Activated CD8-positive, alpha-beta memory T cell treated with anti-CD3 and anti-CD28 coated beads for 24 hours (primary cell): Measurements from ENCODE around the gene SSUH2.
"Not testable (repeated sequence)": the region's sequence is repeated elsewhere in the genome, so short reads cannot be mapped to it uniquely, and the experiment has no call there.

Source experiments
- DNase-seq: peaks from one replicate; pipeline ENCODE4 v3.0.0-alpha.2; 2020

The SSUH2 gene

DNA sequence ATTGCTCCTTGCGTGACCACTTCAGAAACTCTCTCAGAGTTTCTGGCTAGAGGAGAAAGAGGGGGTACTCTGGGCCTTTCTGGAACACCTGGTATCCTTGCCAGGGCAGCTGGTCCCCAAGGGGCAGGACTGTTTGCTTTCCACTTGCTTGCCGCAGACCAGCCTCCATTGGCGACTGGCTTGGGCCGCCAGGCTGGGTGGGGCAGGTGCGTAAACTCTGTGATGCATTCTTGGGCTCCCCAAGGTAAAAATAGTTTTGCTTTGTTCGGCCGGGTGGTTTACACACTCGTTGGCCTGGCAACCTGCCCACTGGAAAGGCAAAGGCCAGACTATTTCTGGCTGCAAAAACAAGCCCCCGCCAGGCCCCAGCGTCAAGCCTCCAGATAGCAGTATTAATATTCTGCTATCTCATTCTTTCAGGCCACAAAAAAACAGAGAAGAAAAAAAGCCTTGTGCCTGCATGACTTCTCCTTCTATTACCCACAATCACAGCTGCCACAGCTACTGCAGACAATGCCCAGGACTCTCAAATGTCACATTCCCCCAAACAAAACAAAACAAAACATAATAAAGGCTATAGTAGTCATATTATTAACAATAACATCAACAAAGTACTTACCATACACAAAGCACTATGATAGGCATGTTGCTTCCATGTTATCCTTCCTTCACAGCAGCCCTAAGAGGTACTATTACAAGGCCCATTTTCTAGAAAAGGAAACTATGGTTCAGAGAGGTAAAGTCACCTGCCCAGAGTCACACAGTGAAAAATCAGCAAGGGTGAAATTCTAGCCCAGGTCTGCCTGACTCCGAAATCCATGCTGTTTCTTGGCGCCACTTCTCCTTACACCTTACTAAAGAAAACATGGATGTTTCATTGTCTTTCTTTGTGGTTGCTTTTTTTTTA, 14.0 kb upstream of the SSUH2 start:
- DNase-seq: no peak

- DNase-seq: no peak
Observed at GRCh38 chr3:8657804-8658305, 13.3 kb upstream of the SSUH2 start.

- DNase-seq: no peak
Observed at GRCh38 chr3:8656240-8656639, 11.6 kb upstream of the SSUH2 start.

DNA sequence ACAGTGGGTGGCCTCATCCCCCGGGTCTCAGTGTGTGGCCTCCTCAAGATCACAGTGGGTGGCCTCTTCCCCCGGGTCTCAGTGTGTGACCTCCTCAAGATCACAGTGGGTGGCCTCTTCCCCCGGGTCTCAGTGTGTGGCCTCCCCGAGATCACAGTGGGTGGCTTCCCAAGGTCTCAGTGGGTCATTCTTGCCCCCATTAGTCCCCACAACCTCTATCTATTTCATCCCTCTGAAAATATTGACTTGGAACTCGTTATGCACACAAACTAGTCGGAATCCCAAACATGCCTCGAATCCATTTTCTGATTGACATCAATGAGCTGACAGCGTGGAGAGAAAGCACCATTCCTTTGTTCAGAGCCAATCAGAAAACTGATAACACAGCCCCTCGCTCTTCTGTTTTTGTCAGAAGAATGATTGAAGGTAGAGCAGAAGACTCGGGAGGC, 10.8 kb upstream of the SSUH2 start:
- DNase-seq: no peak

- not testable (repeated sequence) for DNase-seq
Observed at GRCh38 chr3:8654572-8655329, 10.2 kb upstream of the SSUH2 start.

DNA sequence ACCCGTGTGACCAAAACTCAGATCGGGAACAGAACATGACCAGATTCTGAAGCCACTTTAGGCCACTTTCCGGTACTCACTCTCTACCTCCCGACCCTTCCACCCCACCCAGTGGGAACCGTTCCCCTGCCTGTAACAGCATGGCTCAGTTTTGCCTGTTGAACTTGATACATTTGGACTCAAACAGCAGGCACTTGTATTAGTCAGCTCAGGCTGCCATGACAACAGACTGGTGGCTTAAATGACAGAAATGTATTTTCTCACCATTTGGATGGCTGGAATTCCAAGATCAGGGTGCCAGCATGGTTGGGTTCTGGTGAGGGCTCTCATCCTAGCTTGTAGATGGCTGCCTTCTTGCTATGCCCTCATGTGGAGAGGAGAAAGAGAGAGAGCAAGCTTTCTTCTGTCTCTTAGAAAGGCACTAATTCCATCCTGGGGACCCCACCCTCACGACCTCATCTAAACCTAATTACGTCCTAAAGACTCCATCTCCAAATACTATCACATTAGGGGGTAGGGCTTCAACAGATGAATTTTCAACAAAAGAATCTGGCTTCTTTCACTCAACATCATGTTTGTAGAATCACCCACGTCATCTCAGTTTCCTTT, 9.3 kb upstream of the SSUH2 start:
- no peak for DNase-seq

DNA sequence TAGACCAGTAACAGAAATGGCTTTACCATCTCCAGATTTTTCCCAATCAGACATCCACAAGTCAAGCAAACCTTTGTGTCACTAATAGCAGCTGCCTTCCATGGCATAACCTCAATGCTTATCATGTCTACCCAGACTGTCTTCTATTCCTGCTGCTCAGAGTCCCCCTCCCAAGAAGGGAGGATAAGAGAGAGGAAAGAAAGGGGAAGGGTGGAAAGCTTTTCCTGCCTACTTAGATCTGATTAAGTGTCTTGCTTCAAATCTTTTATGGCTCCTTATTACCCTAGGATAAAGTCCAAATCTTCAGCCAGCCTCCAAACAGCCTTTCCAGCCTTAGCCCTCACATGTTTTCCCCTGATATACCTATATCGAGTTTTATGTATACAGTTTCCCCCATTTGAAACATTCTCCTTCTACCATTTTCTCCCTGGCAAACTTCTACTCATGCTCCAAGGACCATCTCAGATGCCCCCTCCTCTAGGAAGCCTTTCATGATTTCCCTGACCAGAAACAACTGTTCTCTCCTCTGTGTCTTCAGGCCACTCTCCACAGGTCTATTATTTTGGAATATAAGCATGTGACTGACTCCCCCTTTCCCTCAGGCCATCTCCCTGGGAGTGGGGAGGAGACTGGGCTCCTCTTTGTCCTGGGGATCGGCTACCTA, 7.9 kb upstream of the SSUH2 start:
- DNase-seq: no peak

DNA sequence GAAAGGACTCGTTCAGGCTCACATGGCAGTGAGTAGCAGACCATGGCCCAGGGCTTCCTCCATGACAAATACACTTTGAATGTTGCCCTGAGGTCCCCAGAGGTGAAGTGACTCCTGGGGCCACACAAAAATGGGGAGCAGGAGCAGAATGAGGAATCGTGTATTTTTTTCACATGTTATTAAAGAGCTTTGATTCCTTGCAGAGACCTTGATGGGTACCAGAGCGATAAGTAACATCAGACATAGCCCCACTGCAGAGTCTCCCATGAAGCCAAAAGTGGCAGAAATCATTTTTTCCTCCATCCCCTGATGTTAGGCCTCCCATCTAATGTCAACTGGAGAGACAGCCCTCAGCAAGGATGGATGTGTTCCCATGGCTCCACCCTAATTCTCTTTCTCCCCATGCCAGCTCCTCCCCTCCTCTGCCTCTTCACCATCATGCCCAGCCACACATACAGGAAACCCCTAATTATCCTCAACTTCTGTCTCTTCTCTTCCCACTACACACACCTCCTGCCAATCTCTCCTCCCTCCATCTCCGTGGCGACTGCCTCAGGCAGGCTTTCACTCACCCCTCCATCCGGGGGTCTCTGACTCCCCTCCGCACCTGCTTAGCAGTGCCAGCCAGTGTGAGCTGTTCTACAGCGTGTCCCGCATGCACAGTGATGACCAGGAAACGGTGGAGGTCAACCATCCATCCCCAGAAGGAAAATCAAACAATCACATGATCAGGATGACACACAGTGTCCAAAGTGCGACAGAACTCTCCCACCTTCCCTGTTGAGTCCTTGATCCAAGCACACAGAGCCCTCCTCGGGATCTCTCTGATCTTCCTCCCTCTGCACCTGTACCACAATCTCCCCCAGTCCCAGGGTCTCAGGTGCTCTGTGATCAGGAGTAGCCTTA, 7.1 kb upstream of the SSUH2 start:
- no peak for DNase-seq

GRCh38 chr3:8650583-8651416, 6.2 kb upstream of the SSUH2 start:
- DNase-seq: no peak

GRCh38 chr3:8649757-8650156, 5.2 kb upstream of the SSUH2 start:
- DNase-seq: no peak

- DNase-seq: no peak
Observed at GRCh38 chr3:8648909-8649741, 4.5 kb upstream of the SSUH2 start.

GRCh38 chr3:8647137-8647985, 2.8 kb upstream of the SSUH2 start:
- DNase-seq: no peak

GRCh38 chr3:8646313-8646938, 1.8 kb upstream of the SSUH2 start:
- DNase-seq: no peak

- no peak for DNase-seq
Observed at GRCh38 chr3:8645712-8646111, 1.1 kb upstream of the SSUH2 start.

DNA sequence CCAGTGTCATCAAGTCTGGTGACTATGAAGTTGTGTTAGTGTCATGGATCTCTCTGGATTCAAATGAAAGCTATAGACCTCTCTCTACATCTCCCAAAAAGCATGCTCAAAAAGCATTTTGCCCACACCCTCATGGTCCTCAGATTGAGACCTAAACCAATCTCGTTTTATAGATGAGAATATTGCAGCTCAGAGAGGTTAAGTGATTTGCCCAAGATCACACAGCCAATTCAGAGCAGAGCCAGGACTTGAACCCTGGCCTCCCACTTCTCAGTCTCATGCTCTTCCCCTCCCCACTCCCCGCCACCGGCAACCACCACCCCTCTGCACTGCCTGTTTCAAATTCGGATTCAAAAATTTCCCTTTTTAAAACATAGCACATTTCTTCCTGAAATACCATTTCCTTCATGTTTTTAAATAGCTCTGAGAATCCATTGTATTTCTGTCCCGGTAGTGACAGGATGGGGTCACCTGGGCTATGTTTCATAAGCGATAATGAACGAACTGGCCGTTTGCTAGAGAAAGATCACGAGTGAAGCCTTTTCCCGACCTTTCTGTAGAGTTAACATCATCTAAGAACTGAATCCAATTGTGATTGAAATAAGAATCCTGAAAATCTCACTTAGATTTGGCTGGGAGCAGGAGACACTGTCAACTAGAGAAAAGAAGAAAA, 769 bp downstream of the SSUH2 start:
- no peak for DNase-seq

GRCh38 chr3:8642001-8642400, 2.6 kb downstream of the SSUH2 start:
- DNase-seq: no peak

- DNase-seq: no peak
Observed at GRCh38 chr3:8641472-8641871, 3.1 kb downstream of the SSUH2 start.

DNA sequence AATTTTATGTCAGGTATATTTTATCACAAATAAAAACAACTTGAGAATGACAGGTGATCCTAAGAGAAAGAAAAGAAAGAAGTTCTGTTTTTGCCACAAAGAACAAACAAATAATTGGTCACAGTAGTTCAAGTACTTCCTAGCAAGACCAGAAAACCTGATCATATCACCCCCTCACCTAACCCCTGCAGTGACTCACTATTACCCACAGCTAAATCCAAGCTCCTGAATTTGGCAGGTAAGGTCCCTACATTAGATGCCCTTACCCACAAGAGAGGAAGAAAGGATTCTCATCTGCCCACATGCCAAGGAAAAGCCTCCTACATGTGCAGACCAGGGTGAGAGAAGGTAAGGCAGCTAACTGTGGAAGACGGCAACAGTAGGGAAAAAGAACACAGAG, 4.4 kb downstream of the SSUH2 start:
- DNase-seq: no peak
